GM21390 (cell line): Measurements from ENCODE around the gene POP5.
"Not testable (repeated sequence)": the region's sequence is repeated elsewhere in the genome, so short reads cannot be mapped to it uniquely, and the experiment has no call there.

Source experiments
- ATAC-seq: cut with Tn5 transposase; IDR thresholded peaks from one replicate; pipeline ENCODE4 v1.9.1; 2021; ENCODE audit not compliant: unreplicated experiment

Gene POP5

GRCh38 chr12:120580787-120581723, at the start of gene POP5:
POP5 (minus strand) TSS chr12:120581402; CDS start chr12:120581362, 40 bp downstream.
- ATAC-seq: peak; percentile 90

GRCh38 chr12:120630104-120630892, 49.1 kb upstream of the POP5 start:
- no peak for ATAC-seq

GRCh38 chr12:120628919-120629318, 47.7 kb upstream of the POP5 start:
- no peak for ATAC-seq

- ATAC-seq: no peak
These were observed 44.6 kb upstream of the POP5 start for GRCh38 chr12:120625557-120626419.

GRCh38 chr12:120620624-120621023, 39.4 kb upstream of the POP5 start:
- no peak for ATAC-seq

- ATAC-seq: no peak
These were observed 37.9 kb upstream of the POP5 start for GRCh38 chr12:120618954-120619615.

- not testable (repeated sequence) for ATAC-seq
These were observed 36.6 kb upstream of the POP5 start for GRCh38 chr12:120617767-120618166.

GRCh38 chr12:120617193-120617592, 36.0 kb upstream of the POP5 start:
- not testable (repeated sequence) for ATAC-seq

- no peak for ATAC-seq
These were observed 33.6 kb upstream of the POP5 start for GRCh38 chr12:120614848-120615247.

- ATAC-seq: not testable (repeated sequence)
These were observed 30.3 kb upstream of the POP5 start for GRCh38 chr12:120611534-120611933.

GRCh38 chr12:120610560-120610959, 29.4 kb upstream of the POP5 start:
- no peak for ATAC-seq

- ATAC-seq: not testable (repeated sequence)
These were observed 21.2 kb upstream of the POP5 start for GRCh38 chr12:120602416-120602815.

- ATAC-seq: no peak
These were observed 18.7 kb upstream of the POP5 start for GRCh38 chr12:120599672-120600552.

GRCh38 chr12:120598674-120599463, 17.7 kb upstream of the POP5 start:
- ATAC-seq: no peak

GRCh38 chr12:120597861-120598260, 16.7 kb upstream of the POP5 start:
- no peak for ATAC-seq

- ATAC-seq: no peak
These were observed 15.7 kb upstream of the POP5 start for GRCh38 chr12:120596901-120597300.

GRCh38 chr12:120592121-120593049, 11.2 kb upstream of the POP5 start:
- no peak for ATAC-seq
